ENCODE measurements around the gene ADAM15.
A peak's percentile ranks its signal among the peaks of the same experiment; 100 is the strongest.

Gene ADAM15

GRCh38 chr1:155022136-155022926 lies 28.8 kb upstream of the ADAM15 start:
- no peaks in the 10 kb centered on the region for H3K9me3 ChIP-seq (ENCODE audit: control insufficient read depth, insufficient read depth, low read depth, low read length)
- no peaks in the 10 kb centered on the region for H3K36me3 ChIP-seq (ENCODE audit: control insufficient read depth in 2 of 2, insufficient read depth in 1 of 2, low read length in 2 of 2)
- no peak overlapping the region for H3K27ac ChIP-seq (ENCODE audit: extremely low read depth, low read depth, low read length)
- no peaks in the 10 kb centered on the region for H3K4me1 ChIP-seq (ENCODE audit: control insufficient read depth, insufficient read depth, low read length)
- H3K4me3 ChIP-seq (ENCODE audit: low read depth, low read length), result no peak overlapping the region
- peak; percentile 97 for TF ChIP-seq PRDM10 (tag by site-specific recombination; IDR thresholded peaks at IDR 0.05)
- no peak for TF ChIP-seq ZNF169 (tag by site-specific recombination; IDR thresholded peaks at IDR 0.05)
- TF ChIP-seq RBAK (tag by site-specific recombination; IDR thresholded peaks at IDR 0.05), result no peak
- no peak for TF ChIP-seq MEIS1 (CRISPR knock-in tag; IDR thresholded peaks at IDR 0.05; ENCODE audit: borderline replicate concordance)
- TF ChIP-seq SP7 (tag by site-specific recombination; IDR thresholded peaks at IDR 0.05), result no peak
- TF ChIP-seq WT1 (tag by site-specific recombination; IDR thresholded peaks at IDR 0.05), result no peak
- TF ChIP-seq KLF1 (tag by site-specific recombination; IDR thresholded peaks at IDR 0.05), result 0 out of 2 replicates have a peak, but pooled peaks have one; percentile 16
- peak; percentile 72 for TF ChIP-seq ZNF121 (tag by site-specific recombination; IDR thresholded peaks at IDR 0.05)
- no peak for TF ChIP-seq ZFP37 (tag by site-specific recombination; IDR thresholded peaks at IDR 0.05)
- no peak for TF ChIP-seq ZNF416 (tag by site-specific recombination; IDR thresholded peaks at IDR 0.05)
- 0 out of 2 replicates have a peak, but pooled peaks have one; percentile 43 for TF ChIP-seq REST (tag by site-specific recombination; IDR thresholded peaks at IDR 0.05)
- CTCF ChIA-PET, result interaction anchor here (0.5 to 2.0 kb wide), 11 partner anchors 8 to 1530 kb away, joined by 3 to 13 read pairs (median 3); partner anchors contain the start of genes ADAM15 and KRTCAP2
- POLR2A ChIA-PET, result interaction anchor here (0.6 kb wide), 1 partner anchor 202 kb away, joined by 3 read pairs; no protein-coding TSS in a partner anchor

GRCh38 chr1:155022927-155023236 lies 28.2 kb upstream of the ADAM15 start:
- ChIA-PET CTCF (interaction anchor here (0.5 to 2.0 kb wide), 8 partner anchors 22 to 1530 kb away, joined by 3 to 13 read pairs (median 3); partner anchors contain the start of genes ADAM15 and KRTCAP2), POLR2A (interaction anchor here (0.6 kb wide), 1 partner anchor 202 kb away, joined by 3 read pairs; no protein-coding TSS in a partner anchor)
- H3K27ac ChIP-seq (ENCODE audit: extremely low read depth, low read depth, low read length), result no peak overlapping the region
- H3K36me3 ChIP-seq (ENCODE audit: control insufficient read depth in 2 of 2, insufficient read depth in 1 of 2, low read length in 2 of 2), result no peaks in the 10 kb centered on the region
- H3K4me3 ChIP-seq (ENCODE audit: low read depth, low read length), result no peak overlapping the region
- H3K9me3 ChIP-seq (ENCODE audit: control insufficient read depth, insufficient read depth, low read depth, low read length), result no peaks in the 10 kb centered on the region
- H3K4me1 ChIP-seq (ENCODE audit: control insufficient read depth, insufficient read depth, low read length), result no peaks in the 10 kb centered on the region
- TF ChIP-seq BCL6B (tag by site-specific recombination; IDR thresholded peaks at IDR 0.05), result no peak
- no peak for TF ChIP-seq ZNF157 (tag by site-specific recombination; IDR thresholded peaks at IDR 0.05)

Data from HEK293 (cell line).